Measurements from ENCODE around the gene KHDRBS2.

GRCh38 chr6:61951586-61951985, 334.4 kb downstream of the KHDRBS2 start:
- TF ChIP-seq CTCF (conservative IDR thresholded peaks at IDR 0.05; ENCODE audit: low read depth, low read length) (no peak), EZH2 (IDR thresholded peaks at IDR 0.05; ENCODE audit: borderline replicate concordance, low read depth, low read length, poor library complexity, severe bottlenecking) (no peak)
